HFF-Myc (cell line): ENCODE data around the gene MTA2.
"Not testable (repeated sequence)": the region's sequence is repeated elsewhere in the genome, so short reads cannot be mapped to it uniquely, and the experiment has no call there.

ENCODE experiments used
- DNase-seq: peaks from one replicate; pipeline ENCODE4 v3.0.0-alpha.2; 2011; ENCODE audit warnings: low read depth; ENCODE audit errors: extremely low read depth
- H3K4me3 ChIP-seq: replicated peaks from 2 replicates; pipeline ENCODE4 v1.5.1; 2011; ENCODE audit warnings: low read depth, mild to moderate bottlenecking, control low read depth, low read length
- TF ChIP-seq, protein P1 (sequence below): IDR thresholded peaks from 2 replicates; pipeline ENCODE4 v1.5.1; 2012; ENCODE audit warnings: mild to moderate bottlenecking, low read depth, low read length, control low read depth; ENCODE audit errors: missing control alignments

Gene MTA2

DNA sequence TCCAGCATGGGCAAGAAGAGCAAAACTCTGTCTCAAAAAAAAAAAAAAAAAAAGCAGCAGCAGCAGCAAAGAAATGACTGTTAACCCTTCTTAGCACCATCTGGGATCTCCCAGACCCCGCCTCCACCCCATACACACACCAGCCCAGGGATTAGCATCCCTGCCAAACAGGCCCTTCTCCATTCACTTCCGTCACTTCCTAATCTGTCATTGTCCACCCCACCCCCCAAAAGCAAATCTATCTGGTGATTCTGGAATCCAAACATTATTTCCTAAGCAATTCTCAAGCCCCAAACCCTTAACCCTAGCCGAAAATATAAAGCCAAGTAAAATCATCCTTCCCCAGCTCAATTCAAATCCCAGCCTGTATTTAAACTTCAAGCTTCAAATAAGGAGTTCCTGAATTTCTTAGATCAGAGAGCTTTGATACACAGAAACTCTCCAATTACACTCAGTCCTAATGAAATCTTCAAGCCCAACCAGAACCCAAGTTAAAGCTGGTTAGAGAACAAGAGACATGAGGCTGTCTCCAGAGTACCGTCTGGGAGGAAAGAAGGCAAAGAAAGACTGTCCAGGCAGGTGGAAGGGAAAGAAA lies 49.1 kb downstream of the MTA2 start:
- peak overlapping the region; percentile 38 for H3K4me3 ChIP-seq
- peak; percentile 62 for DNase-seq
- TF ChIP-seq, protein P1, sequence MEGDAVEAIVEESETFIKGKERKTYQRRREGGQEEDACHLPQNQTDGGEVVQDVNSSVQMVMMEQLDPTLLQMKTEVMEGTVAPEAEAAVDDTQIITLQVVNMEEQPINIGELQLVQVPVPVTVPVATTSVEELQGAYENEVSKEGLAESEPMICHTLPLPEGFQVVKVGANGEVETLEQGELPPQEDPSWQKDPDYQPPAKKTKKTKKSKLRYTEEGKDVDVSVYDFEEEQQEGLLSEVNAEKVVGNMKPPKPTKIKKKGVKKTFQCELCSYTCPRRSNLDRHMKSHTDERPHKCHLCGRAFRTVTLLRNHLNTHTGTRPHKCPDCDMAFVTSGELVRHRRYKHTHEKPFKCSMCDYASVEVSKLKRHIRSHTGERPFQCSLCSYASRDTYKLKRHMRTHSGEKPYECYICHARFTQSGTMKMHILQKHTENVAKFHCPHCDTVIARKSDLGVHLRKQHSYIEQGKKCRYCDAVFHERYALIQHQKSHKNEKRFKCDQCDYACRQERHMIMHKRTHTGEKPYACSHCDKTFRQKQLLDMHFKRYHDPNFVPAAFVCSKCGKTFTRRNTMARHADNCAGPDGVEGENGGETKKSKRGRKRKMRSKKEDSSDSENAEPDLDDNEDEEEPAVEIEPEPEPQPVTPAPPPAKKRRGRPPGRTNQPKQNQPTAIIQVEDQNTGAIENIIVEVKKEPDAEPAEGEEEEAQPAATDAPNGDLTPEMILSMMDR: no peak

DNA sequence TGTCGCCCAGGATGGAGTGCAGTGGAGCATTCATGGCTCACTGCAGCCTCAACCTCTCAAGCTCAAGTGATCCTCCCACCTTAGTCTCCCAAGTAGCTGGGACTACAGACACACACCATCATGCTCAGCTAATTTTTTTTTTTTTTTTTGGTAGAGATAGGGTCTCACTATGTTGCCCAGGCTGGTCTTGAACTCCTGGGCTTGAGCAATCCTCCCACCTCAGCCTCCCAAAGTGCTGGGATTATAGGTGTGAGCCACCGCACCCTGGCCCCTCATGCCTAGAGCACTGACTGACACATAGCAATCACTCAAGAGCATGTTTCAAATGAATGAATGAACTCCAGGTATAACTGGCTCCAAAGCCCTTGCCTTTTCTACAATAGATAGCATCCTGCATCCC lies 51.2 kb downstream of the MTA2 start:
- not testable (repeated sequence) for H3K4me3 ChIP-seq, DNase-seq

DNA sequence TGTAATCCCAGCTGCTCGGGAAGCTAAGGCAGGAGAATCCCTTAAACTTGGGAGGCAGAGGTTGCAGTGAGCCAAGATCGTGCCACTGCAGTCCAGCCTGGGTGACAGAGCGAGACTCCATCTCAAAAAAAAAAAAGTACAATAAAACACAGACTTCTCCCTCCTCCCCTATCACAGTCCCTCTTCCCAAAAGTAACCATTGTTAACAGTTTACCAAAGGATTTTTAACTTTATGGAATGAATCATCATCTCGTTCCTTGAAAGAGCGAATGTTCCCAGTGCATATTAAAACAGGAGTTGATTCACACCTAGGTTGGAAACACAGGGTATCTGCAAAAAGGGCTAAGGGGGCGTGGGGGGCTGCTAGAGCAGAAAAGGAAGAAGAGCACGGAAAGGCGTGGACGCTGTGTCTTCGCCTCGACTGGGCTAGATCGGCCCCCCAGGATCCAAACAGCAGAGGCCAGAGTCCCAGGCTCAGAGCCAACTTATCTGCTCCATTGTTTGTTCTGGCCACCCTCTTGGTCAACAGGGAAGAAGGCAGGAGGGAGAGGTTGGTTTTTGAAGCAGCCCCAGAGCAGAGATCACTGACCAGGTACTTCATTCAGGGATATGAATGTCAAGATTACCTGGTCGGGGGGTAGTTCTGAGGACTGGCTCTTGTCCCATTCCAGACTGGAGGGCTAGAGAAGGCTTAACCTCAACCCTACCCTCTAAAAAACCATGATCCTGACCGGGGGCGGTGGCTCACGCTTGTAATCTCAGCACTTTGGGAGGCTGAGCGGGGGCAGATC lies 52.9 kb downstream of the MTA2 start:
- no peak for DNase-seq
- H3K4me3 ChIP-seq: no peak overlapping the region
- TF ChIP-seq, protein P1: no peak

DNA sequence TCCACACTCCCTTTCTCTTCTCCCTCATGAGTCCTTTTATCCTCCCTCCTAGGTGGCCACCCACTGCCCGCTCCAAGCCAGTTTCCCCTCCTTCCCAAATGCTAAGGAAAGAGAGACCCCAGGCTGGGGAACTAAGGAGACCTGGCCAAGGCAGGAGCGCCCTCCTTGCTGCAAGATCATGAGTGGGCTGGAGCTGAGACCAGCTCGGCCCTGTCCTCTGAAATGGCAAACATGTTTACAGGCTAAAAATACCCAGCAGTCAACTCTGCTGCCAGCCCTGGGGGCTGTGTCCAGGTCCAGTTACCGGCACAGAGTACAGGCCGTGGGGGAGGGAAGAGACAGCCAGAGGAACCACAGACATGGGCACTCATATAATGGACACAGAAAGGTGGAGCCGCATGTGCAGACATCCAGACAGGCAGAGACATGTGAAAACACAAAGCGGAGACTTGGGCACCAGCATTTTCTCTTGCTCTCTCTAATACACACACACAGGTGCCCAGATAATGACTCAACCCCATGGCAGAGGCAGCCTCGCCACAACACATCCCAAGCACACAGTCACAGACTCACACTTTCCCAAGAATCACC lies 53.9 kb downstream of the MTA2 start:
- TF ChIP-seq, protein P1: no peak
- H3K4me3 ChIP-seq: peak overlapping the region; percentile 99
- DNase-seq: no peak

DNA sequence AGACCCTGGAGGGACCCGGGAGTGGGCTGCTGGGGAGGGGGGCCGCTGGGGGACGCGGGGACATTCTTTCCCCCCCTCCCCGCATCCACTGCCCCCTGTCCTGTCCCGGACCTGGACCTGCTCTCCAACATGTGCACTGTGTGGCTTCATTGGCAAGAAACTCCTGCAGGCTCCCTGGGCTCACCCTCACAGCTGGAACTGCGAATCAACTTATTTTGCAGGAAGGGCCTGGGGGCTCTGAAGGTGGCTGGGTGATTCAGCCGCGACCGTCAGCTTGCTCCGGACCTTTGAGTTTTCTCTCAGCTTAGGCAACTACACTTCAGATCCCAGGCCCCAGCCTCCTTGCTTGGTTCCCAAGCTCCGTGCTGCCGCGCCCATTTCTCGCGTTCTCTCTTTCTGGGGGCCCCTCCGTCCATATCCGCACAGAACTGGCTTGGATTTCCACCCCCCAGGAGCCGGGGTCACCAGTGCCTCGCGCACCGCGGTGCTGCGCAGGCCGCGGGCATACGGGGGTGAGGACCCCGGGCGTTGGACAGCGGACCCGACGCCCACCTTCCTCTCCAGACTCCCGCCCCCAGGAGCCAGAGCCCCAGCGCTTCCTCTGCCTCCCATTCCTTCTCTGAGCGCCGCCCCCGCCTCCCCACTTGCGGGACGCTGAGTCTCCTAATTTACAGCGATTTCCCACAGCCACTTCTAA lies 54.6 kb downstream of the MTA2 start:
- DNase-seq: no peak
- TF ChIP-seq, protein P1: no peak
- peak overlapping the region; percentile 99 for H3K4me3 ChIP-seq

DNA sequence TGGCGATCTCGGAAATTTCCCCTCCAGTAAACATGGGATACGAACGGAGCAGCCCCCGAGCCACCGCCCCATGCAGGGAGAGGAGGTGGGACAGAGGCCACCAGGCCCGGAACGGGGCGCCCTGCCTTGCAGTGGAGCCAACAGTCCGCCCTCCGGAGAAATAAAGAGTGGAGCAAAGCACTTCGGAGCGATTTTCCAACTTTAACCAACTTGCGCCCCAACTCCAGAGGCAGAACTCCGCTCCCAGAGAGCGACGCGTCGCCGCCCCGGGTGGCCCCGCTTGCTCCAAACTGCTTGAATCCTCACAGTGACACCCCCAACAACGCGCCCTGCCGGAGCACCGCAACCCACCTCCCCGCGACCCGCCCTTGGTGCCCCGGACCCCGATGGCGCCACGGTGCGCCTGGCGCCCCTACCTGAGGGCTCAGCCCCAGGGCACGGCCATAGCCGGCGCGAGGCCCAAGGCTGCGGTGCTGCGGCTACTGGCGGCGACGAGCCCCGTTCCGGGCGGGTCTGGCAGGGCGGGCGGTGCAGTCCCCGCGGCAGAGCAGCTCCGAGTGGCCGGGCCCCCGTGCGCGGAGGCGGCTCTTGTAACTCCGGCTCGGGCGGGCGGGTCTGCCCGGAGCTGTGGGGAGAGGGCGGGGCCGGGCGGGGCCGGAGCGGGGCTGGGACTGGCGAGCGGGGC lies 55.3 kb downstream of the MTA2 start, which contains the start of gene AHNAK:
Gene AHNAK, minus strand, starts transcription at position 563 of the 685 bp plus-strand sequence. CDS start 10,708 bp downstream, outside the sequence.
- no peak for DNase-seq
- TF ChIP-seq, protein P1: no peak
- peak within 1 kb of the TSS; percentile 99 for H3K4me3 ChIP-seq
